BJ (cell line): ENCODE results near the gene KDM4B. TPM values are rescaled to one million over a fixed set of nuclear protein-coding genes. Genes with fewer than 3 reads are reported as not detected.

ENCODE experiments used
- CTCF ChIA-PET: fragments of 350-600 bp; formaldehyde crosslinking; extraction: SDS; loops from one replicate; lab custom pipeline; 2021; ENCODE audit warnings: antibody characterized with exemption, inconsistent platforms; lab: Yijun Ruan, JAX
- POLR2A ChIA-PET: fragments of 300-600 bp; sonication (Branson Sonifier 250); formaldehyde crosslinking; extraction: SDS; loops from one replicate; lab custom pipeline; 2021; ENCODE audit warnings: antibody characterized with exemption; lab: Charles Lee
- DNase-seq: peaks from one replicate; pipeline ENCODE4 v3.0.0-alpha.2; 2011; ENCODE audit warnings: low read depth
- H3K27me3 ChIP-seq: 2 replicates; pipeline ENCODE4 v1.6.0; 2011; ENCODE audit warnings: low read length; ENCODE audit not compliant: control insufficient read depth, insufficient read depth
- H3K36me3 ChIP-seq: 2 replicates; pipeline ENCODE4 v1.5.1; 2011; ENCODE audit warnings: low read length; ENCODE audit not compliant: control insufficient read depth, insufficient read depth
- H3K4me3 ChIP-seq: 2 replicates; pipeline ENCODE4 v1.5.1; 2011; ENCODE audit warnings: low read depth, mild to moderate bottlenecking, control low read depth, low read length
- polyA plus RNA-seq: library from polyadenylated mRNA; depleted of rRNA; stranded (reverse); fragments of >200 nt; gene quantifications from 2 replicates; pipeline ENCODE4 v1.2.3, GENCODE V29; 2011
- TF ChIP-seq, protein P1 (sequence below): IDR thresholded peaks from 2 replicates; pipeline ENCODE4 v1.5.1; 2011; ENCODE audit warnings: low read depth, mild to moderate bottlenecking, control low read depth, inconsistent platforms, low read length, moderate library complexity; ENCODE audit not compliant: insufficient read depth

Gene KDM4B
- polyA plus RNA-seq, 1 experiment: 15.2 TPM

DNA sequence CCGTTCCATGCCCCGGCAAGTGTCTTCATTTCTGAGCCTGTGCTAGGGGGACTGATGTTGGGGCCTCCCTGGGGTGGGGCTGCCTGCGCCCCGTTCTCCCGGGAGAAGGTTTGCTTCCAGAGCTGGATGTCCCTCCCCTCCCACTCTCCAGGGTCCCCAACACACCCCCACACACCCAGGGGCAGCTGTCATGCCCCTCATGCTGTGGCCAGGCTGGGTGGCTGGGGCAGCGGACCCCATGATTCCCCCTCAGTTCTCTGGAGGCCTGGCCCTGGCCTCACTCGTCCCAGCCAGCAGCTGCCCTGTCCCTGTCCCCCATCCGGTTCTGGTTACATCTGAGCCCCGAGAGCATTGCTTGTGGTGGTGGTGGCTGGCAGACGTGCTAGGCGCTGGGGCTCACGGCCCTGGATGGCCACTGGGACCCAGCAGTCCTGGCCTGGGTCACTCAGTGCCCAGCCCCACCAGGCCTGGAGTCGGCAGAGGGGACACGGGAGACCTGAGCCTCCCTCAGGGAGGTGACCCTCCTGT, 184.8 kb downstream of the KDM4B start:
- DNase-seq: no peak
- ChIA-PET POLR2A (no interaction called here), CTCF (interaction anchor here (0.9 to 2.6 kb wide), 4 partner anchors 9 to 105 kb away, joined by 4 to 9 read pairs (median 4); no protein-coding TSS in a partner anchor)
- Histone ChIP-seq H3K36me3 (peaks cover 17% of the 10 kb centered on the region), H3K4me3 (no peak overlapping the region), H3K27me3 (no peaks in the 10 kb centered on the region)
- TF ChIP-seq, protein P1, sequence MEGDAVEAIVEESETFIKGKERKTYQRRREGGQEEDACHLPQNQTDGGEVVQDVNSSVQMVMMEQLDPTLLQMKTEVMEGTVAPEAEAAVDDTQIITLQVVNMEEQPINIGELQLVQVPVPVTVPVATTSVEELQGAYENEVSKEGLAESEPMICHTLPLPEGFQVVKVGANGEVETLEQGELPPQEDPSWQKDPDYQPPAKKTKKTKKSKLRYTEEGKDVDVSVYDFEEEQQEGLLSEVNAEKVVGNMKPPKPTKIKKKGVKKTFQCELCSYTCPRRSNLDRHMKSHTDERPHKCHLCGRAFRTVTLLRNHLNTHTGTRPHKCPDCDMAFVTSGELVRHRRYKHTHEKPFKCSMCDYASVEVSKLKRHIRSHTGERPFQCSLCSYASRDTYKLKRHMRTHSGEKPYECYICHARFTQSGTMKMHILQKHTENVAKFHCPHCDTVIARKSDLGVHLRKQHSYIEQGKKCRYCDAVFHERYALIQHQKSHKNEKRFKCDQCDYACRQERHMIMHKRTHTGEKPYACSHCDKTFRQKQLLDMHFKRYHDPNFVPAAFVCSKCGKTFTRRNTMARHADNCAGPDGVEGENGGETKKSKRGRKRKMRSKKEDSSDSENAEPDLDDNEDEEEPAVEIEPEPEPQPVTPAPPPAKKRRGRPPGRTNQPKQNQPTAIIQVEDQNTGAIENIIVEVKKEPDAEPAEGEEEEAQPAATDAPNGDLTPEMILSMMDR: no peak

DNA sequence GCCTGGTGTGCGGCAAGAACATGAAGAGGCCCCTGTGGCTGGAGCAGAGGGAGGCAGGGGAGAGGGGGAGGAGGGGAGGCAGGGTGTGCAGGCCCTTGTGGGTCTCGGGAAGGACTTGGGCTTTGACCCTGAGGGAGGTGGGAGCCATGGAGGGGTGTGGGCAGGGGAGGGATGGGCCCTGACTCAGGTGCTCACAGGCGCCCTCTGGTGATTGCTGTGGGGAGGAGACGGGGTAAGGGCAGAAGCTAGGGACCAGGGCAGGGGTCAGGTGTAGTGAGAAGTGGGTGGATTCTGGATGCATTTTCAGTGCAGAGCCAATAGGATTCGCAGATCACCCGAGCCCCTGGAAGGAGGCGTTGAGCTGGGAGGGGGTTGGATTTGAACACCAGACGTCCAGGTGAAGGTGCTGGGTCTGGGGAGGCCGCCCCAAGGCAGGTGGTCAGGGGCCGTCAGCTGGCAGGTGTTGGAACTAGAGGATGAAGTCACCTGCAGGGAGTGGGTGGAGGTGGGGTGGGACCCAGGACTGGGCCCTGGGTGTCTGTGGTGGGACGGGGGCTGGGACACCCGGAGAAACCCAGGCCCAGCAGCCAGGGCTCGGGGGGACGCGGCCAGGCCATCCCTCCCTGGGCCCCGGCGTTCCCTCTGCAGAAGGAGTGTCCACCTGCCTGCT, 185.4 kb downstream of the KDM4B start:
- POLR2A ChIA-PET: no interaction called here
- CTCF ChIA-PET: interaction anchor here (0.9 to 2.6 kb wide), 5 partner anchors 9 to 105 kb away, joined by 4 to 9 read pairs (median 5); no protein-coding TSS in a partner anchor
- Histone ChIP-seq H3K36me3 (peaks cover 11% of the 10 kb centered on the region), H3K27me3 (no peaks in the 10 kb centered on the region), H3K4me3 (no peak overlapping the region)
- TF ChIP-seq, protein P1: peak; percentile 59
- no peak for DNase-seq

DNA sequence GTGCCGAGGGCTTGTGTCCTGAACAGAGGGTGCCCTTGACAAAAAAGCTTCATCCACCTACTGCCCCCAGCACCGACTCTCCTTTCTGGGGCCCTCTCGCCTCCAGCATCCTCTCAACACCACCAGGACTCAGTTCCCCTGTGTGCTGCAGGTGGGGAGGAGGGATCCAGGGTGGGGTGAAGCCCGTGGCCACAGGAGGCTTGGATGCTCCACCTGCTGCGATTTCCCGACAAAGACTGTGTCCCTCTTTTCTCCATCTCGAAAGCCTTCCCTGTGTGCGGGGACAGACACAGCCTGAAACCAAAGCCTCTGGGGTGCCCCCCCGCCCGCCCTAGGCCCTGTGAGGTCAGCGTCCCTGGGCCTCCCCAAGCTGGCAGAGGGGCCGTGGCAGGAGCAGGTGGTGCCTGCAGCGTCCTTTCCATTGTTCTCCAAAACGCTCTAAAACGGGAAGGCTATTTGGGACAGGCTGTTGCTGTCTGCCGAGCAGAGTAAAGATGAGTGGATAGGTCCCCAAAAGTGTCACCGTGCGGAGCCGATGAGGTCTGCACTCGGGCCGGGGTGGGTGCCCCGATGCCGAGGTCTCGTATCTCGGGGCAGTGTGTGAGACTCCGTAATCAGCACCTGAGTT, 186.0 kb downstream of the KDM4B start:
- TF ChIP-seq, protein P1: no peak
- ChIA-PET POLR2A (no interaction called here), CTCF (interaction anchor here (0.9 to 2.6 kb wide), 5 partner anchors 8 to 106 kb away, joined by 4 to 9 read pairs (median 5); no protein-coding TSS in a partner anchor)
- no peak for DNase-seq
- Histone ChIP-seq H3K4me3 (no peak overlapping the region), H3K36me3 (peaks cover 5% of the 10 kb centered on the region), H3K27me3 (no peaks in the 10 kb centered on the region)

DNA sequence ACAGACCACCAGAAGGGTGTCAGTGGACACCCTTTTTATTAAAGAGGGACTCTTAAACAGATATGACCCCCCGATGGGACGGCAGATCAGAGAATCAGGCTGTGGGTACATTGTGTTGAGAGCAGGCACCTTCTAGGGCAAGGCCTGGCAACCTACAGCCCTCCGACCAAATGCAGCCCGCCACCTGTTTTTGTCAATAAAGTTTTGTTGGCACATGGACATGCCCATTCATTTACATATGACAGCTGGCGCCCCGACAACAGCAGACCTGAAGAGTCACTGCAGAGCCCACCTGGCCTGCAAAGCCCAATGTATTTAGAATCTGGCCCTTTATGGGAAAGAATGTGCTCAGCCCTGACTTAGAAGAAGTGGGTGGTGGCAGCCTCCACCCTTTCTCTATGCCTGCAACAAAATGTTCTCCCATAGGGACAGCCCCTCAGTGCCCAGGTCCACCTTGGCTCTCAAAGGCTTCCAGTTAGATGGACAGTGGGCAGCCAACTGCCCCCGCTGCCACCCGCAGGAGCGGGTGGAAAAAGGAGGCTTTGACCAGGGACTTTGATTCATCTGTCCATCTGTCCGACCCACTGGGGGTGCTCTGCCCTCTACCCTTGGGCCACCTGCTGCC, 186.8 kb downstream of the KDM4B start:
- TF ChIP-seq, protein P1: no peak
- no peaks in the 10 kb centered on the region for H3K27me3 ChIP-seq
- ChIA-PET CTCF (interaction anchor here (2.6 kb wide), 1 partner anchor 107 kb away, joined by 5 read pairs; no protein-coding TSS in a partner anchor), POLR2A (no interaction called here)
- no peak for DNase-seq
- H3K4me3 ChIP-seq: no peak overlapping the region
- peaks cover 5% of the 10 kb centered on the region for H3K36me3 ChIP-seq
